Measurements from ENCODE around the gene ACSF3. TPM values are rescaled to one million over a fixed set of nuclear protein-coding genes. Genes with fewer than 3 reads are reported as not detected.

The ACSF3 gene
- total RNA-seq, 1 experiment from 2014 or later: 34.0 TPM

DNA sequence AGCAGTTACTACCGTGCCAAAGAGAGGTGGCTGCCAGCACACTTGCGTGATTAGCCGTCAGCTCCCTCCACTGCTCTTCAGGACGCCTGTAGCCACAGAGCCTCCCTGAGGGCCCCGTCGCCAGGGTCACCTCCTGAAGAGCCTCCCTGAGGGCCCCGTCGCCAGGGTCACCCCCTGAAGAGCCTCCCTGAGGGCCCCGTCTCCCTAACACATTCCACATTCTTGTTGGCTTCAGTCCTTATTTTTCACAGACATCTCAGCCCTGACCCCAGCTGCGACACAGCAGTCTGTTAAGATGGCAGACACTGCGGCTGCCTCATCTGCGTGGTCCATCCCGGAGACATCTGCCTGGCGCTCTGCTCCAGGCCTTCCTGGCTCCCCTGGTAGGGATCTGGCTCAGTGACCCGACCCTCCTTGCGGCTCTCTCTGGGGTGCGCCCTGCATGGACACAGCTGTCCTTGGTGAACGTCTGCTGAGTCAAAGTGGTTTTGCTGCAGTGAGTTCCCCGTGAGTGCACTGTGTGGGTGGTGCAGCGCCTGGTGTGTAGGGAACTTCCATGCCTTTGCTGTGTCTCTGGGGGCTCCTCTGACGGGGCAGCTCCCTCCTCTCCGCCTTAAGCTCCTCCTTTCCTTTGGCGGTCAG is 11.4 kb downstream of the ACSF3 start:
- POLR2A ChIA-PET (ENCODE audit: unreplicated experiment): no interaction called here
- no peak for DNase-seq
- Histone ChIP-seq H3K9me2 (ENCODE audit: insufficient read depth) (no peaks in the 10 kb centered on the region), H3K4me1 (replicated peaks; ENCODE audit: insufficient read depth) (no peaks in the 10 kb centered on the region), H4K20me1 (ENCODE audit: insufficient read depth) (peaks cover 10% of the 10 kb centered on the region), H3K79me2 (ENCODE audit: low read depth) (no peaks in the 10 kb centered on the region), H3K36me3 (ENCODE audit: low read depth) (no peaks in the 10 kb centered on the region), H3K27me3 (ENCODE audit: insufficient read depth, low read depth) (no peaks in the 10 kb centered on the region), H3K9me3 (ENCODE audit: insufficient read depth, low read depth) (no peaks in the 10 kb centered on the region), H3K27ac (no peak overlapping the region), H3K4me3 (no peak overlapping the region), H3F3A (ENCODE audit: insufficient read depth, low read depth) (no peaks in the 10 kb centered on the region), H3K4me2 (no peak overlapping the region), H2AFZ (no peak overlapping the region)
- TF ChIP-seq, protein P1, sequence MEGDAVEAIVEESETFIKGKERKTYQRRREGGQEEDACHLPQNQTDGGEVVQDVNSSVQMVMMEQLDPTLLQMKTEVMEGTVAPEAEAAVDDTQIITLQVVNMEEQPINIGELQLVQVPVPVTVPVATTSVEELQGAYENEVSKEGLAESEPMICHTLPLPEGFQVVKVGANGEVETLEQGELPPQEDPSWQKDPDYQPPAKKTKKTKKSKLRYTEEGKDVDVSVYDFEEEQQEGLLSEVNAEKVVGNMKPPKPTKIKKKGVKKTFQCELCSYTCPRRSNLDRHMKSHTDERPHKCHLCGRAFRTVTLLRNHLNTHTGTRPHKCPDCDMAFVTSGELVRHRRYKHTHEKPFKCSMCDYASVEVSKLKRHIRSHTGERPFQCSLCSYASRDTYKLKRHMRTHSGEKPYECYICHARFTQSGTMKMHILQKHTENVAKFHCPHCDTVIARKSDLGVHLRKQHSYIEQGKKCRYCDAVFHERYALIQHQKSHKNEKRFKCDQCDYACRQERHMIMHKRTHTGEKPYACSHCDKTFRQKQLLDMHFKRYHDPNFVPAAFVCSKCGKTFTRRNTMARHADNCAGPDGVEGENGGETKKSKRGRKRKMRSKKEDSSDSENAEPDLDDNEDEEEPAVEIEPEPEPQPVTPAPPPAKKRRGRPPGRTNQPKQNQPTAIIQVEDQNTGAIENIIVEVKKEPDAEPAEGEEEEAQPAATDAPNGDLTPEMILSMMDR (conservative IDR thresholded peaks at IDR 0.05): no peak
- TF ChIP-seq EZH2 (IDR thresholded peaks at IDR 0.05; ENCODE audit: low read depth): no peak
- CTCF ChIA-PET: no interaction called here
- BruUV-seq (replicated peaks): no TSS peak
- intact Hi-C loops (cut with micrococcal nuclease; ENCODE audit: unreplicated experiment): no loop called here

DNA sequence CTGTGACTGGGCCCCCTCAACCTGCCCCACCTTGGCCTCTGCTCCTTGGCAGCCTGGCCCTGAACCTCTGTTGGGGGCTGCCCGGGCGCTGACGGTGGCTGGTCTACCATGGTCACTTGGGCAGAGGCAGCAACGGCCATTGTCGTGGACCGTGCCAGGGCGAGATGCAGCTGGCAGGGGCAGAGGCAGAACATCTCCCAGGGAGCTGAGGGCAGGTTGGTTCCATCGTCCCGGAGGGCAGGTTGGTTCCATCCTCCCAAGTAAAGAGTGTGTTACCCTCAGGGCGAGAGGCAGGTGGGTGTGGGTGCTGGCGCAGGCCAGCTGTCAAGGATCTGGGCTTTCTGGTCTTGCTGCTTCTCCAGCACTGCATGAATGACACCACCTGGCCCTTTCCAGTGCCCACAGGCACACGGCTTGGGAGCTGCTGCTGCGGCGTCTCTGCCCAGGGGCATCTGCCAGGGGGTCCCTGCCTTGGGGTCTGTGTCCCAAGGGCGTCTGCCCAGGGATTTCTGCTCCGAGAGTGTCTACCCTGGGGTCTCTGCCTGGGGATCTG is 12.0 kb downstream of the ACSF3 start:
- Histone ChIP-seq H3K9me2 (ENCODE audit: insufficient read depth) (no peaks in the 10 kb centered on the region), H3K79me2 (ENCODE audit: low read depth) (no peaks in the 10 kb centered on the region), H3K9me3 (ENCODE audit: insufficient read depth, low read depth) (no peaks in the 10 kb centered on the region), H3K27ac (no peak overlapping the region), H3K4me1 (replicated peaks; ENCODE audit: insufficient read depth) (no peaks in the 10 kb centered on the region), H2AFZ (no peak overlapping the region), H3K4me2 (no peak overlapping the region), H3K36me3 (ENCODE audit: low read depth) (no peaks in the 10 kb centered on the region), H3K27me3 (ENCODE audit: insufficient read depth, low read depth) (no peaks in the 10 kb centered on the region), H3K4me3 (no peak overlapping the region), H4K20me1 (ENCODE audit: insufficient read depth) (peaks cover 5% of the 10 kb centered on the region; the same call in 1 of the 2 replicates), H3F3A (ENCODE audit: insufficient read depth, low read depth) (no peaks in the 10 kb centered on the region)
- POLR2A ChIA-PET (ENCODE audit: unreplicated experiment): interaction anchor here (0.6 kb wide), 1 partner anchor 10 kb away, joined by 3 read pairs; no protein-coding TSS in a partner anchor
- DNase-seq: no peak
- TF ChIP-seq, protein P1 (conservative IDR thresholded peaks at IDR 0.05): no peak
- TF ChIP-seq EZH2 (IDR thresholded peaks at IDR 0.05; ENCODE audit: low read depth): no peak
- CTCF ChIA-PET: no interaction called here
- no TSS peak for BruUV-seq (replicated peaks)
- intact Hi-C loops (cut with micrococcal nuclease; ENCODE audit: unreplicated experiment): no loop called here

DNA sequence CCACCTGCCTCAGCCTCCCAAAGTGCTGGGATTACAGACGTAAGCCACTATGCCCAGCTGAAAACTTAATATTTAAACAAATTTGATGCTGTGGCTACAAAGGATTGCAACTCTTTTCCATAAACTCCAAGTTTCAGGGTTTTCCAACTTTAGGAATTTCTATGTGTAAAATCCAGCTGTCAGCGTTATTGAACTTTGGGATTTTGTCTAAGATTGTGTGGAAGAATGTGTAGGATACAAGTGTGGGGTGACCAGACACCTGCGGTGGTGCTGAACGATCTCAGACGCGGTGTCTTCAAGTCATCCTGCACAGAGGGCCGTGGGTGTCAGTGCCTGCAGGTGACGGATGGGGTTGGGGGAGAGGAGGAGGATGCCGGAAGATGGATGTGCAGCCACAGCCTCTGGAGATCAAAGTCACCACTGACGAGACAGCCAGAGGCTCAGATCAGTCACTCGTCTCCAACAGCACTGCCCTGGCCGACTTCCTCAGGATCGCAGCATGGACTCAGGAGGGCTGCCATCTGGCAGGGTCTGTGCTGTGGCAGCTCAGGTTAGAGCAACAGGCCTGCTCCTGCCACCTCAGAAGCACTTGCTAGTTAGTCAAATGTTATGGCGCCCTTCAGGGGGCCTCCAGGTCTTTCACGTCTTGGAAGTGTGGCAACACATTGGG is 13.0 kb downstream of the ACSF3 start:
- no peak overlapping the region for H3K27ac ChIP-seq
- H4K20me1 ChIP-seq (ENCODE audit: insufficient read depth): peaks cover 5% of the 10 kb centered on the region; the same call in 1 of the 2 replicates
- H2AFZ ChIP-seq: no peak overlapping the region
- no peaks in the 10 kb centered on the region for H3K36me3 ChIP-seq (ENCODE audit: low read depth)
- no peak for DNase-seq
- CTCF ChIA-PET: no interaction called here
- no peaks in the 10 kb centered on the region for H3K9me3 ChIP-seq (ENCODE audit: insufficient read depth, low read depth)
- H3K27me3 ChIP-seq (ENCODE audit: insufficient read depth, low read depth): no peaks in the 10 kb centered on the region
- H3F3A ChIP-seq (ENCODE audit: insufficient read depth, low read depth): no peaks in the 10 kb centered on the region
- no peak overlapping the region for H3K4me2 ChIP-seq
- intact Hi-C loops (cut with micrococcal nuclease; ENCODE audit: unreplicated experiment): no loop called here
- no peaks in the 10 kb centered on the region for H3K79me2 ChIP-seq (ENCODE audit: low read depth)
- POLR2A ChIA-PET (ENCODE audit: unreplicated experiment): no interaction called here
- no peaks in the 10 kb centered on the region for H3K9me2 ChIP-seq (ENCODE audit: insufficient read depth)
- BruUV-seq (replicated peaks): no TSS peak
- no peak overlapping the region for H3K4me3 ChIP-seq
- no peaks in the 10 kb centered on the region for H3K4me1 ChIP-seq (replicated peaks; ENCODE audit: insufficient read depth)
- TF ChIP-seq EZH2 (IDR thresholded peaks at IDR 0.05; ENCODE audit: low read depth): no peak
- TF ChIP-seq, protein P1 (conservative IDR thresholded peaks at IDR 0.05): no peak

All from PC-9 (cell line).